Hematopoietic multipotent progenitor cell (in vitro differentiated cells): ENCODE data around the gene IGF2BP2. TPM values are rescaled to one million over a fixed set of nuclear protein-coding genes. Genes with fewer than 3 reads are reported as not detected.
A peak's percentile ranks its signal among the peaks of the same experiment; 100 is the strongest.
"Not testable (repeated sequence)": the region's sequence is repeated elsewhere in the genome, so short reads cannot be mapped to it uniquely, and the experiment has no call there.

Experiments used
- DNase-seq, 3 donors: peaks; one replicate each; pipeline ENCODE4 v3.0.0-alpha.2; 2011 to 2015; ENCODE audit warnings: low read depth in 2 of 3, low spot score in 2 of 3
- total RNA-seq: library from RNA; depleted of rRNA; stranded (reverse); fragments of >200 nt; gene quantifications from one replicate; pipeline ENCODE4 v1.2.3, GENCODE V29; 2012

IGF2BP2 gene
- total RNA-seq, 1 donor, result 39.6 TPM

DNA sequence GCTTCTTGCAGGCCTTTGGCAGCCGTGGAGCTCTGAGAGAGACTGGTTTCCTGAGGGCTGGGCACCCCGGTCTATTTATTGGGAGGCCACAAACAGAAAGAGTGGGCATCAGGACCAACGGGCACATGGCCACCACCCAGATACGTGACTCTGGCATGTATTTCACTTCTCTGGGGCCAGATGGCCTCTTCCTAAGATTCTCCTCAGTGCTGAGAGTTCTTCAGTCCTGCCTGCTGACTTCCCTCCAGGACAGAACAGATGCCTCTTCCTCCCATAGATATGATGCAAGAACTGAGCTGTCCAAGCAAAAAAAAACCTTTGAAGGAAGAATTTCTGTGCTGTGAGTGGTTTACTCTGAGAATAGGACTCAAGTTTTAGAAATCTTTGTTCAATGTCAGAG is 107.7 kb downstream of the IGF2BP2 start:
- DNase-seq, result no peak

DNA sequence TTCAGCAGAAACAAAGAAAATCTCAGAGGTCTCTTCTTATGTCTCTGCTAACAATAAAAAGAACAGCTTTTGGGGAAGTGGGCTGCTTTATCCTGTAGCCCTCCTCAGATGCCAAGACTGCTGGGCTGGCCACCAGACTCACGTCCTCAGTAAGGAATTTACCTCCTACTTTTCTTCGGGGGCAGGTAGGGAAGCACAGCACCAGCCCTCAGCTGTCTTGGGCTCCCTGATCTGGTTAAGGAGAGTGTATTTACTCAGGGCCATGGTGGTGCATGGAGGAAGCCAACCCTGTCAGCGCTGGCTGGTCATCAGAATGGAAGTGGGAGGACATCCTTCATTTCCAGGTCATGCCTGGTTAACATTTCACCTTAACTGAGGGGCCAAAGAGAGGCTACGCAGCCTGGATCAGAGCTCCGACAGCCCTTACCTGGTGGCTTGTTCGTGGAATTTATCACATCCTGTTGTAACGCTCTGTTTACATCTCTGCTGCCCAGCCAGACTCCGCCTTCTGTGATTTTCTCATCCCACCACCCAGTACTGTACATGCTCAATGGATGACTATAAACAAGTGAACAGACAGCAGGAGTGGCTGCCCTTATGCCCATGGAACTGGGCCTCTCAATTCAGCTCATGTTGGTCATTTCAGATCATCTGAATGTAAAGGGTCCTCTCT is 108.3 kb downstream of the IGF2BP2 start:
- no peak for DNase-seq

DNA sequence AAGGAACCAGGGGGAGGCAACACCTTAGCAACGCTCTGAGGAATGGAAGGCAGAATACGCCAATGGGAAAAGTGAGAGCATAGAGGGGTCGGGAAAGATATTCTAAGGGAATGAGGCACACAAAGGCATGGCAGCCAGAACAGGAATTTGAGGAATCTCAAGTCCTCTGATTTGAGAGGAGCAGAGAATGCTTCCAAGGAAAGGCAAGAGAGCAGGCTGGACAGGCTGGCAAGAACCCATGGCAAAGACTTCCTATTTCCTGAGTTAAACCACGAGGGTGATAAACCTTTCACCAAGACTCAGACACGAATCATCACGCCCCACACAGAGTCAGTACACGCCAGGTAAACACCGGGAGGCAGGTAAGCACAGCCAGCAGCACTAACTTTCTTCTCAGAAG is 109.8 kb downstream of the IGF2BP2 start:
- no peak for DNase-seq

DNA sequence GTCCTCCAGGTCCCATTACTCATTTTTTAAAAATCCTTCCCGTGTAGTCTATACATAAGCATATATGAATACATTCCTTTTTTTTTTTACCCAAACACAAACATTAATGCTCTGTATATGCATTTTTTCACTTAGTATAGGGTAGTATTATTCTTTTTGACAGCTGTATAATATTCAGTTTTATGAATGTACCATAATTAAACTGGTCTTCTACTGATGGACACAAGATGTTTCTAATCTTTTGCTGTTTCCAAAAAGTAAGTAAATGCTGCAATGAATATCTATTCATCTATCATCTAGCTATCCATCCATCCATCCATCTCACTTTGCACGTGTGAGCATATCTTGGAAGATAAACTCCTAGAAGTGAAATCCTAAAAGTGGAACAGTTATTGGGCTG is 110.8 kb downstream of the IGF2BP2 start:
- DNase-seq, result no peak

DNA sequence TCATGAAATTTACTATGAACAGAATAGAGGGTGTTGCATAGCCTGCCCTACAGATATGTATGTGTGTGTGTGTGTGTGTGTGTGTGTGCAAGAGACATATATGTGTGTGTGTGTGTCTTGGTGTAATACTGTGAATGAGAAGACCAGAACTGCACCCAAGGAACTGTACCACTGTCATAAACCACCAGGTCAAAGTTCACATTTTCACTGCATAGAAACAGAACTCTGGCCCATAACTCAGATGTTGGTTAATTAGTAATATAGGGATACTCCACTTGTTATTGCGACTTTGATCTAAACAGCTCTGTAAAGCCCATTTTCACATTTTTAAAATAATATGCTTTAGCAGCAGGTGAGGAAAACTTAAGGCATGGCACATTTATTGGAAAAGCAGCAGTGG is 111.8 kb downstream of the IGF2BP2 start:
- no peak for DNase-seq

- no peak for DNase-seq
Measured at GRCh38 chr3:185712337-185712736, 112.5 kb downstream of the IGF2BP2 start.

GRCh38 chr3:185711255-185711870 is 113.5 kb downstream of the IGF2BP2 start:
- DNase-seq, result no peak

- no peak for DNase-seq
Measured at GRCh38 chr3:185709251-185709955, 115.4 kb downstream of the IGF2BP2 start.

DNA sequence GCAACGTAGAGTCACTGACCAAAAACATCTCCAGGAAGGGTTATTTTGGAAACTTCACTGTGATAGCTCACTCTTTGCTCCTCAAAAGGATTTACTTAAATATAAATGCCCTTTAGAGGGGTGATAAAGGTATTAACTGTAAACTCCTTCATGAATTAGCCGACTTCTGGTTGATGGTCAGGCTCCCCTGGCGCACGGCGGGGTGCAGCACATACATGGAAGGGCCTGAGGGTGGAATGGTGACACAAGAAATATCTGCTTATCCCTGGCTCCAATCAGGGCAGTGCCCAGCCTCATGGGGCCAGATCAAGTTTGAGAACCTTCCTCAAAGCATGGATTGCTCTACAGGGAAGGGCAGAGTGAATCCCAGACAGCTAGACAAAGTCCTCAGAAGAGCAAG is 116.5 kb downstream of the IGF2BP2 start:
- no peak for DNase-seq

GRCh38 chr3:185705498-185705897 is 119.3 kb downstream of the IGF2BP2 start:
- DNase-seq, result no peak

- no peak for DNase-seq
Measured at GRCh38 chr3:185702262-185703225, 122.3 kb downstream of the IGF2BP2 start.

GRCh38 chr3:185701611-185702261 is 123.1 kb downstream of the IGF2BP2 start:
- no peak for DNase-seq

DNA sequence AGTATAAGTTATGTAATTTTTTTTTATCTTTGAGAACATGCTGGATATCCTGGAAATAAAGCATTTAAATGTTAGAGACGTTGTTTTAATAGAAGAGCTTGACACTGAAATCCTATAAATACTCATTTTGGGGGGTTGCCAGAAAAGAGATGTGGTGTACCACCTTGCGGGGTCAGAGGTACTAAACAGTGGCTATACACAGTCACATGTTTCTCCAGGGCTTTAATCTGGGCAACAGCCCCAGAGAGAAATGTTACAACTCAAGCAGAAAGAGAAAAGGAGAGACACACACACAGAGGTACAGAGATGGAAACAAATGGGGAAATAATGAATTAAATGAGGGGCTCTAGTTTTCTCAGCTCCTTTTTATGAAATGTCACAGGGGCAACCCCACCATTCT is 124.9 kb downstream of the IGF2BP2 start:
- peak in 1 of 3 donors; percentile 24 for DNase-seq

DNA sequence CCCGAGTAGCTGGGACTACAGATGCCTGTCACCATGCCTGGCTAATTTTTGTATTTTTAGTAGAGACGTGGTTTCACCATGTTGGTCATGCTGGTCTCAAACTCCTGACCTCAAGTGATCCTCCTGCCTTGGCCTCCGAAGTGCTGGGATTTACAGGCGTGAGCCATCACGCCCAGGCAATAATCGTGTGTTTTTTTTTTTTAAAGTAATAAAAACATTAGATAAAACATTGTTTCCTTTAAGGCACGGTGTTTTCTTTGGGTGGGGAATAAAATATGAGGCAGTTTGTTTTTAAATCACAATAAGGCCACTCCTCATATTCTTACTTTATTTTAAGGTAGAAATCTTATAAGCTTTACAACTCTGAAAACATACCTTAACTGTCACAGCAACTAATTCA is 127.6 kb downstream of the IGF2BP2 start:
- not testable (repeated sequence) for DNase-seq

- no peak for DNase-seq
Measured at GRCh38 chr3:185696039-185696438, 128.8 kb downstream of the IGF2BP2 start.

DNA sequence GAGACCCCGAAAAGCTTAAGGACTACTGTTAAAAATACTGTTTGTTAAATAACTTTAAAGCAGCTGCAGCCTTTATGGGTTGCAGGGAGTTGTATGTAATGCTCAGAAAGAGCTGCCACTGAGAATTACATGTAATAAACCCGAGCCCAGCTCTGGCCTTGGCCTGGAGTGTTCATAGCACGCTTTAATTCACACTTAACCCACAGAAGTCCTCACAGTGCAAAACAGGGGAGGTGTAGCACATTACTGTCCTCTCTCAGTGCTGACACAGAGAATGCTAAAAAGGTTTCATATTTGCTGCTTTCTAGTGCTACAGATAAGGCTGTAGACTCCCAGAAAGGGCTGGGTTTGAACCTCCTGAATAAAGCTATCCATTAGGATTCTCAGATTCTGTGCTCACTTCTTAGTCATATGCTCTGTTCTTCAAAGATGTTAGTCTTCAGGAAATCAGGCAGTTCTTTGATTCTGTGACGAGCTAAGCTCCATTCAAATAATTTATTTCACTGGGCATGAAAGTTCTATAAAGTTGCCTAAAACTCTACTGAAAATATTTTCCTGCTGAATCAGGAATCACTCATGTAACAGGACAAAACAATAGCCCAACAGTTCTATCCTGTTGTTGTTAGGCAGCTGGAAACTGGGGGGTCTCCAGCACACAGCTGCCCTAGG is 130.7 kb downstream of the IGF2BP2 start:
- DNase-seq, result no peak

DNA sequence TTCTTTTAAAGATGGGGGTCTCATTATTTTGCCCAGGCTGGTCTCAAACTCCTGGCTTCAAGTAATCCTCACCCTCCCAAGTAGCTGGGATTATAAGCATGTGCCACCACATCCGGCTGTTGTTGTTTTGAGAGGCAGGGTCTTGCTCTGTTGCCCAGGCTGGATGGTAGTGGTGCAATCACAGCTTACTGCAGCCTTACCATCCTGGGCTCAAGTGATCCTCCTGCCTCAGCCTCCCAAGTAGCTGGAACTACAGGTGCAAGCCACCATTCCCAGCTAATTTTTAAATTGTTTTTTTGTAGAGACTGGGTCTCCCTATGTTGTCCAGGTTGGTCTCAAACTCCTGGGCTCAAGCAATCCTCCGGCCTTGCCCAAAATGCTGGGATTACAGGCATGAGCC is 133.2 kb downstream of the IGF2BP2 start:
- no peak for DNase-seq

- DNase-seq, result no peak
Measured at GRCh38 chr3:185687271-185687878, 137.5 kb downstream of the IGF2BP2 start.

GRCh38 chr3:185685231-185686035 is 139.4 kb downstream of the IGF2BP2 start:
- no peak for DNase-seq
